ENCODE data around the gene MEI4. TPM values are rescaled to one million over a fixed set of nuclear protein-coding genes. Genes with fewer than 3 reads are reported as not detected.

MEI4 gene
- polyA plus RNA-seq, 4 donors: 1.4 to 2.2 (median 1.8) TPM

DNA sequence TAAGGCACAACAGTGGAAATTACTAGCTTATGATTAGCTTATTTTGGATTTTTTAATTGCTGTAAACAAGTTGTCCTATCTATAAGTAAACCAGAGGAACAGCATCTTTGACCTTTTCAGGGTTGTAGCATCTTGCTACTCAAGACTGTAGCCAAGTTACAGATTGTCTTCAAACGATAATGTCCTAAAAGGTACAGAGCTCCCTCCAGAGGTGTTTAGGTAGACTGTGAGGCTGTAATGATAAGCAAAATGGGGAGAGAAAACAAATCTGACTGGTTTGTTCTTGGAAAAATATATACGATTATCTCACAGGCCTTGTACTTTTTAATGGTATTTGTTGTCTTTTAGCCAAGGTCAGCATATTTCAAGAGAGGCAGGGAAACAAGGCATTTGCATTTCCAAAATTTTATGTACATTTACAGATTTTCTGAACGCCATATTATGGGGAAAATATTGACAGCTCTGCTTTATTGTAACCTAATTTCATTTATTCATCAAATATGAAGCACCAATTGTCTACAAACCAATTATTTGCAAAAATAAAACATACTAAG is 273.4 kb downstream of the MEI4 start:
- DNase-seq (ENCODE audit: low read depth in 4 of 4, low spot score in 2 of 4): no peak

DNA sequence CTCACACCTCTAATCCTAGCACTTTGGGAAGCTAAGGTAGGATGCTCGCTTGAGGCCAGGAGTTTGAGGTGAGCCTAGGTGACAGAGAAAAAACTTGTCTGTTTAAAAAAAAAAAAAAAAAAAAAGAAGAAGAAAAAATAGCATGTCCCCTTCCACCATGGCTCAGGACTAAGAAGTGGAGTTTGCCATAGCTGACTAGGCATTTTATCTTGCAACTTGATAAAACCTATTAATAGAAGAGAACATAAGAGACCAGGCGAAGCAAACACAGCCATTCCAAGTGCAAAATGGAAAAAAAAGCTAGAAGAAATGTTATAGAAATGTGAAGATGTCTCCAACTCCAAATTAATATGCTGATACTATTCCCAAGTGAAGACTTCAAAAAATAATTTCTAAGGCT is 277.5 kb downstream of the MEI4 start:
- DNase-seq (ENCODE audit: low read depth in 4 of 4, low spot score in 2 of 4): no peak

DNA sequence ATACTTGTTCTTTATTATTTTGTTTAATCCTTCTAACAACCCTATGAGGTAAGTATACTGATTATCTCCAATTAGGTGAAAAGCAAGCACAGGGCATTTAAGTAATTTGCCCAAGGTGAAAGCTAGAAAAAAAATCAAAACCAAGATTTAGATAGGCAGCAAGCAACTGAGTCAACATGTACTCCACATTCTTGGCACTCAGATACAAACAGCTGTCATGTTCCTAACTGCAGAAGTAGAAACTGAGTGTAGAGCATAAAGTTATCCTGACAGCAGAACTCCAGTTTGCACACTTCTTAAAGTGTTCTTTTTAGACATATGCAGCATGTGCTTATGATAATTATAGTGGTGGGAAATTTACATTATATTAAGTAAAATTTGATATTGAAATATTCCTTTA is 278.1 kb downstream of the MEI4 start:
- no peak for DNase-seq (ENCODE audit: low read depth in 4 of 4, low spot score in 2 of 4)

DNA sequence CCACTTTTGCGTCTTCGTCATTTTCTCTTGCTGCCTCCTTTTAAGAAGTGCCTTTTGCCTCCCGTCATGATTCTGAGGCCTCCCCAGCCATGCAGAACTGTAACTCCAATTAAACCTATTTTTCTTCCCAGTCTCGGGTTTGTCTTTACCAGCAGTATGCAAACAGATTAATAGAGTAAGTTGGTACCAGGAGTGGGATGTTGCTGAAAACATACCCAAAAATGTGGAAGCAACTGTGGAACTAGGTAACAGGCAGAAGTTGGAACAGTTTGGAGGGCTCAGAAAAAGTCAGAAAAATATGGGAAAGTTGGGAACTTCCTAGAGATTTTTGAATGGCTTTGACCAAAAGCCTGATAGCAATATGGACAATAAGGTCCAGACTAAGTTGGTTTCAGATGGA is 309.2 kb downstream of the MEI4 start:
- DNase-seq (ENCODE audit: low read depth in 4 of 4, low spot score in 2 of 4): no peak

DNA sequence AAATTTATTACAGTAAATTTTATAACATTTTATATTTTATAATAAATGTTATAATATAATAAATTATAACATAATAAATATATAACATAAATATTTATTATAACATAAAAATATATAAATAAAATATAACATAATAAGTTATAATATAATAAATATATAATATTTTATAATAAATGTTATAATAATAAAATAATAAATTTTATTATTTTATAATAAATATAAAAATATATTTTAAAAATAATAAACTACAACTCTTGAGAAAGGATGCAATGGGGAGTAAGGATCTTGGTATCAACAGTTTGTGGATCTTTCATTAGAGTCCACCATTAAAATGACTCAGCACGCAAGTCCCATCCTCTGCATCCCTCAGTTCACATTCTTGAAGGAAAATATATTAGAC is 312.6 kb downstream of the MEI4 start:
- DNase-seq (ENCODE audit: low read depth in 4 of 4, low spot score in 2 of 4): no peak

DNA sequence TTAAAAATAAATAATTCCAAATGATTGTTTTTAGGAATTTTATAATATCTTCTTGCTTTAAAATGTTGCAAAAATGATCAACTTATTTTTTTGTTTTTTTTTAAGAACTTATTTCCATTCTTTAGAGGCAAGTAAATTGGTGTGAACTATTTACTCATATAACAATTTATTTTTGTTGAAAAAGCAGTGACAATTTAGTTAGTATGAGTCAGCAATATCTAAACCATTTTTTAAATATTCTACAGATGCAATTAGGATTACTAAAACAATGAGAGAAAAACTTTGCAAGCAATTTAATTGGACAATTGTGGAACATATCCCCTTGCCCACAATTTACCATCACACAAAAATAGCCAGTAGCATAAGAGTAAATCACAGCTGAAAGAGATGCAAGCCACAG is 319.5 kb downstream of the MEI4 start:
- DNase-seq (ENCODE audit: low read depth in 4 of 4, low spot score in 2 of 4): no peak

Other genes starting within 250 kb of the MEI4 start
- under 1 TPM; 0.25 to 0.46 (median 0.42) TPM for gene HTR1B, start 189.5 kb upstream of the MEI4 start, polyA plus RNA-seq (ENCODE audit: insufficient read length in 4 of 4)